GM12878 (cell line): ENCODE measurements around the gene PYM1. TPM values are rescaled to one million over a fixed set of nuclear protein-coding genes. Genes with fewer than 3 reads are reported as not detected.

Experiments
- ATAC-seq: fragments of 200-7000 bp; cut with Tn5 transposase; 3 replicates; pipeline ENCODE4 v1.9.1; 2020; ENCODE audit warnings: mild to moderate bottlenecking, moderate library complexity
- BruUV-seq: library from RNA; stranded (reverse); fragments of 400-500 nt; replicated peaks from 2 replicates; lab custom pipeline; 2021; lab: Mats Ljungman, UMichigan
- CTCF ChIA-PET: fragments of 300-600 bp; sonication (Branson Sonifier 250); formaldehyde crosslinking; extraction: SDS; loops from one replicate; lab custom pipeline; 2021; ENCODE audit warnings: inconsistent platforms; lab: Yijun Ruan, JAX
- POLR2A ChIA-PET: fragments of 350-600 bp; formaldehyde crosslinking; extraction: SDS; loops from one replicate; lab custom pipeline; 2021; ENCODE audit warnings: inconsistent platforms; lab: Charles Lee
- RAD21 ChIA-PET: fragments of 300-600 bp; sonication (Branson Sonifier 250); formaldehyde crosslinking; loops from one replicate; lab custom pipeline; 2023; ENCODE audit warnings: antibody characterized with exemption; ENCODE audit not compliant: unreplicated experiment; lab: Charles Lee
- SMC1A ChIA-PET: fragments of 300-600 bp; sonication (Branson Sonifier 250); formaldehyde crosslinking; loops from one replicate; lab custom pipeline; 2023; ENCODE audit not compliant: unreplicated experiment, uncharacterized antibody; lab: Charles Lee
- DNase-seq: peaks from one replicate; pipeline ENCODE4 v3.0.0-alpha.2; 2011; ENCODE audit warnings: low read depth, low spot score
- FAIRE-seq: peaks from 3 replicates; lab custom pipeline; 2011; peaks lifted over from hg19 to GRCh38; lab: Jason Lieb, UNC
- H2AFZ ChIP-seq: 2 replicates; pipeline ENCODE4 v1.6.0; 2011; ENCODE audit warnings: low read depth, low read length, control low read depth; ENCODE audit not compliant: control insufficient read depth
- H3K27ac ChIP-seq: 2 replicates; pipeline ENCODE4 v1.5.1; 2011; ENCODE audit warnings: control low read depth; ENCODE audit not compliant: control insufficient read depth, insufficient read depth
- H3K27me3 ChIP-seq, 2 experiments: replicated peaks in 1 of 2; 2 replicates each; pipeline versions ENCODE4 v1.6.0 to v1.6.1; 2011; ENCODE audit warnings: low read length in 1 of 2; ENCODE audit not compliant: control insufficient read depth in 2 of 2, insufficient read depth in 2 of 2
- H3K36me3 ChIP-seq, 2 experiments: 2 replicates each; pipeline ENCODE4 v1.5.1; 2011; ENCODE audit warnings: low read length in 1 of 2; ENCODE audit not compliant: control insufficient read depth in 2 of 2, insufficient read depth in 2 of 2
- H3K4me1 ChIP-seq: 2 replicates; pipeline ENCODE4 v1.6.1; 2011; ENCODE audit warnings: mild to moderate bottlenecking, low read length, moderate library complexity, mixed read lengths; ENCODE audit not compliant: control insufficient read depth, insufficient read depth
- H3K4me2 ChIP-seq: 2 replicates; pipeline ENCODE4 v1.6.0; 2011; ENCODE audit warnings: control low read depth; ENCODE audit not compliant: control insufficient read depth, insufficient read depth
- H3K4me3 ChIP-seq: fragments of 200-600 bp; sonication (generic); 2 replicates; pipeline ENCODE4 v1.5.1; 2016
- H3K79me2 ChIP-seq: 2 replicates; pipeline ENCODE4 v1.6.0; 2011; ENCODE audit warnings: low read length; ENCODE audit not compliant: control insufficient read depth, insufficient read depth
- H3K9ac ChIP-seq: 2 replicates; pipeline ENCODE4 v1.8.0; 2011; ENCODE audit warnings: low read length, control low read depth, mixed read lengths; ENCODE audit not compliant: control insufficient read depth, insufficient read depth
- H3K9me3 ChIP-seq: replicated peaks from 3 replicates; pipeline ENCODE4 v1.5.1; 2011; ENCODE audit warnings: mild to moderate bottlenecking, low read length; ENCODE audit not compliant: control insufficient read depth, insufficient read depth
- H4K20me1 ChIP-seq: 2 replicates; pipeline ENCODE4 v1.6.0; 2011; ENCODE audit not compliant: control insufficient read depth, insufficient read depth
- ASH2L ChIP-seq: fragments of 300-600, 200-600 bp; sonication (generic); IDR thresholded peaks from 2 replicates; pipeline ENCODE4 v1.6.1; 2017; ENCODE audit warnings: low read depth, mild to moderate bottlenecking, borderline replicate concordance
- CBX3 ChIP-seq: fragments of 200-600 bp; sonication (generic); IDR thresholded peaks from 2 replicates; pipeline ENCODE4 v1.6.1; 2016; ENCODE audit warnings: low read depth, borderline replicate concordance
- CEBPB ChIP-seq, 2 experiments: fragments of 150-350 bp in 1 of 2; IDR thresholded peaks; 2 replicates each; pipeline ENCODE4 v1.6.1; 2012 to 2014; ENCODE audit warnings: low read depth in 2 of 2, low read length in 2 of 2, borderline replicate concordance in 1 of 2, inconsistent platforms in 1 of 2
- CHD1 ChIP-seq: IDR thresholded peaks from 2 replicates; pipeline ENCODE4 v1.6.1; 2012; ENCODE audit warnings: low read depth, low read length, improper control_type of control experiment
- NFYA ChIP-seq: IDR thresholded peaks from 2 replicates; pipeline ENCODE4 v1.6.1; 2011; ENCODE audit warnings: low read depth, mild to moderate bottlenecking, low read length, improper control_type of control experiment, borderline replicate concordance
- RAD21 ChIP-seq: IDR thresholded peaks from 2 replicates; pipeline ENCODE4 v1.6.1; 2011; ENCODE audit warnings: mild to moderate bottlenecking, low read depth, low read length, moderate library complexity; ENCODE audit not compliant: insufficient read depth
- RAD51 ChIP-seq: fragments of 450-650 bp; IDR thresholded peaks from 2 replicates; pipeline ENCODE4 v1.6.1; 2016; ENCODE audit warnings: moderate library complexity, mild to moderate bottlenecking, inconsistent platforms
- SIX5 ChIP-seq: IDR thresholded peaks from 2 replicates; pipeline ENCODE4 v1.6.1; 2011; ENCODE audit warnings: mild to moderate bottlenecking, low read depth, low read length, moderate library complexity; ENCODE audit not compliant: severe bottlenecking
- YY1 ChIP-seq: IDR thresholded peaks from 2 replicates; pipeline ENCODE4 v1.6.1; 2011; ENCODE audit warnings: low read depth, mild to moderate bottlenecking, low read length
- ZNF622 ChIP-seq: fragments of 450-650 bp; IDR thresholded peaks from 2 replicates; pipeline ENCODE4 v1.6.1; 2017; ENCODE audit warnings: mild to moderate bottlenecking, inconsistent platforms
- WGBS: methylation state at CpG from one replicate; pipeline ENCODE4 v1.1.6; 2016; ENCODE audit warnings: low lambda C conversion rate; ENCODE audit not compliant: insufficient replicate concordance, insufficient coverage; ENCODE audit errors: missing lambda C conversion rate; 5-methylcytosine and 5-hydroxymethylcytosine counted together
- in situ Hi-C: fragments of 300-500 bp; cut with MboI; formaldehyde crosslinking; loops from 9 replicates; pipeline ENCODE4 v1.14.3; 2018; ENCODE audit warnings: mixed read lengths
- intact Hi-C: fragments of 100-400 bp; cut with micrococcal nuclease; formaldehyde crosslinking; loops from one replicate; pipeline ENCODE4 v1.14.2; 2022; ENCODE audit not compliant: unreplicated experiment
- polyA plus RNA-seq, 11 experiments: library from polyadenylated mRNA; depleted of rRNA in 4 of 11; unstranded in 6 of 11; stranded (reverse) in 5 of 11; fragments of >200 nt; fragmentation: Nextera tagmentation in 4 of 11; fragmentation: Illumina TruSeq in 1 of 11; extraction: Ambion mirVana in 4 of 11; extraction: Trizol in 1 of 11; gene quantifications; 1 replicate in 1 of 11; 2 replicates in 10 of 11; pipeline versions ENCODE4 v1.2.1 to v1.2.3, GENCODE V29; 2011 to 2016; ENCODE audit warnings: inconsistent platforms in 2 of 11, missing spikeins in 2 of 11, low read depth in 1 of 11
- total RNA-seq, 4 experiments: library from RNA; depleted of rRNA in 3 of 4; stranded (reverse); fragments of >200 nt in 3 of 4; fragmentation: Illumina TruSeq in 1 of 4; extraction: Trizol in 1 of 4; gene quantifications; 2 replicates each; pipeline versions ENCODE4 v1.2.1 to v1.2.3, GENCODE V29; 2013 to 2021
- TF ChIP-seq, protein P1 (sequence below): IDR thresholded peaks from 2 replicates; pipeline ENCODE4 v1.6.1; 2012; ENCODE audit warnings: mild to moderate bottlenecking, low read depth, low read length

PYM1 gene
- total and polyA plus RNA-seq, 10 of the 15 experiments (the other 5 are each of a cell fraction or from before 2014, with no cell fraction given): 33.9 to 93.4 (median 55.8) TPM

DNA sequence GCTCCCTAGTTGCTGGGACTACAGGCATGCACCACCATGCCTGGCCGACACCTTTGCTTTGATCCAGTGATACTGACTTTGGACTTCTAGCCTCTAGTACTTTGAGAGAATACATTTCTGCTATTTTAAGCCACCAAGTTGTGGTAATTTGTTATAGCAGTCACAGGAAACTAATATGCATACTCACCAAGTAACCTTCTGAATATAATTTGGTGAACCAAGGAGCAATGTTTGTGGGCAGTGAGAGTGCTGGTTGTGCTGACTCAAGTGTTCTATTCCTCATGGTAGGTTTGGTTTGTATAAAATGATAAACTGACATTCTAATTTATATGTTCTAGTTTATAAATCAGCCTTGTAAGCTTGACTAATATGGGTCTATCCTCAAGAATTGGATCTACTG lies 42.6 kb downstream of the PYM1 start:
- FAIRE-seq (no peak), DNase-seq (no peak), ATAC-seq (no peak)
- Histone ChIP-seq H3K4me1 (no peaks in the 10 kb centered on the region; the same call in 1 of the 2 replicates), H3K9ac (no peak overlapping the region), H3K4me3 (no peak overlapping the region), H2AFZ (no peak overlapping the region), H3K27ac (no peak overlapping the region), H3K9me3 (no peaks in the 10 kb centered on the region), H3K27me3 (no peaks in the 10 kb centered on the region), H3K36me3 (no peaks in the 10 kb centered on the region), H3K4me2 (no peak overlapping the region)
- 5% methylated on average over 1 of the region's 1 CpG for WGBS
- intact Hi-C loops: no loop called here
- ChIA-PET CTCF (no interaction called here), POLR2A (no interaction called here), RAD21 (no interaction called here)
- in situ Hi-C loops: no loop called here
- BruUV-seq: no TSS peak
- TF ChIP-seq NFYA (no peak), ZNF622 (no peak), RAD51 (no peak), RAD21 (no peak), YY1 (no peak), ASH2L (no peak), CEBPB (IDR thresholded peaks at IDR 0.05; ENCODE audit: borderline replicate concordance in 1 of 2, low read depth in 2 of 2, low read length in 2 of 2) (no peak), CBX3 (no peak), CHD1 (no peak), SIX5 (no peak)
- TF ChIP-seq, protein P1, sequence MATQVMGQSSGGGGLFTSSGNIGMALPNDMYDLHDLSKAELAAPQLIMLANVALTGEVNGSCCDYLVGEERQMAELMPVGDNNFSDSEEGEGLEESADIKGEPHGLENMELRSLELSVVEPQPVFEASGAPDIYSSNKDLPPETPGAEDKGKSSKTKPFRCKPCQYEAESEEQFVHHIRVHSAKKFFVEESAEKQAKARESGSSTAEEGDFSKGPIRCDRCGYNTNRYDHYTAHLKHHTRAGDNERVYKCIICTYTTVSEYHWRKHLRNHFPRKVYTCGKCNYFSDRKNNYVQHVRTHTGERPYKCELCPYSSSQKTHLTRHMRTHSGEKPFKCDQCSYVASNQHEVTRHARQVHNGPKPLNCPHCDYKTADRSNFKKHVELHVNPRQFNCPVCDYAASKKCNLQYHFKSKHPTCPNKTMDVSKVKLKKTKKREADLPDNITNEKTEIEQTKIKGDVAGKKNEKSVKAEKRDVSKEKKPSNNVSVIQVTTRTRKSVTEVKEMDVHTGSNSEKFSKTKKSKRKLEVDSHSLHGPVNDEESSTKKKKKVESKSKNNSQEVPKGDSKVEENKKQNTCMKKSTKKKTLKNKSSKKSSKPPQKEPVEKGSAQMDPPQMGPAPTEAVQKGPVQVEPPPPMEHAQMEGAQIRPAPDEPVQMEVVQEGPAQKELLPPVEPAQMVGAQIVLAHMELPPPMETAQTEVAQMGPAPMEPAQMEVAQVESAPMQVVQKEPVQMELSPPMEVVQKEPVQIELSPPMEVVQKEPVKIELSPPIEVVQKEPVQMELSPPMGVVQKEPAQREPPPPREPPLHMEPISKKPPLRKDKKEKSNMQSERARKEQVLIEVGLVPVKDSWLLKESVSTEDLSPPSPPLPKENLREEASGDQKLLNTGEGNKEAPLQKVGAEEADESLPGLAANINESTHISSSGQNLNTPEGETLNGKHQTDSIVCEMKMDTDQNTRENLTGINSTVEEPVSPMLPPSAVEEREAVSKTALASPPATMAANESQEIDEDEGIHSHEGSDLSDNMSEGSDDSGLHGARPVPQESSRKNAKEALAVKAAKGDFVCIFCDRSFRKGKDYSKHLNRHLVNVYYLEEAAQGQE: no peak
- TF ChIP-seq, all 136 proteins: peak for 0
- Histone ChIP-seq H3K79me2 (no peaks in the 10 kb centered on the region), H4K20me1 (no peaks in the 10 kb centered on the region)
- SMC1A ChIA-PET: no interaction called here
